Choroid plexus epithelial cell (primary cell): Measurements from ENCODE around the gene CEACAM3.
"Not testable (repeated sequence)": the region's sequence is repeated elsewhere in the genome, so short reads cannot be mapped to it uniquely, and the experiment has no call there.

ENCODE experiments used
- DNase-seq: peaks from one replicate; pipeline ENCODE4 v3.0.0-alpha.2; 2010; ENCODE audit warnings: low read depth
- H3K4me3 ChIP-seq: 2 replicates; pipeline ENCODE4 v1.5.1; 2011; ENCODE audit warnings: low read depth, mild to moderate bottlenecking, control low read depth, low read length, moderate library complexity
- TF ChIP-seq, protein P1 (sequence below): conservative IDR thresholded peaks from 2 replicates; pipeline ENCODE4 v1.5.1; 2011; ENCODE audit warnings: low read depth, mild to moderate bottlenecking, control low read depth, inconsistent platforms, low read length, moderate library complexity

Gene CEACAM3

DNA sequence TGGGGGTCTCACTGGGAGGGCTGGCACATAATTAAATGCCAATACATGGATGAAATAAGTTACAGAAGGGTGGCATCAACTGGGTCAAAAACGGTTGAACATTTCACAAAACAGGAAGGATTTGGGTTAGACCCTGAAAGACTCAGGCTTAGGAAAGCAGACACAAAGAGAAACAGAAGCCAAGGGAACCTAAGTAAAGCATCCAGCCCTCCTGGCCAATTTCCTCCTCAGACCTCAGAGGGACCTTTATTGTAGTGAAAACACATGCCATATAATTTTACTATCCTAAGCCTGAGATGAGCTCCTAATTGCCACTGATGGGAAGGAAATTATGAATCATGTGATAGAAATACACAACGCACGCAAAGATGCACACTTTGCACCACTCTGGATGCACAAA, 12.1 kb upstream of the CEACAM3 start:
- DNase-seq, result no peak
- H3K4me3 ChIP-seq, result no peak overlapping the region
- TF ChIP-seq, protein P1, sequence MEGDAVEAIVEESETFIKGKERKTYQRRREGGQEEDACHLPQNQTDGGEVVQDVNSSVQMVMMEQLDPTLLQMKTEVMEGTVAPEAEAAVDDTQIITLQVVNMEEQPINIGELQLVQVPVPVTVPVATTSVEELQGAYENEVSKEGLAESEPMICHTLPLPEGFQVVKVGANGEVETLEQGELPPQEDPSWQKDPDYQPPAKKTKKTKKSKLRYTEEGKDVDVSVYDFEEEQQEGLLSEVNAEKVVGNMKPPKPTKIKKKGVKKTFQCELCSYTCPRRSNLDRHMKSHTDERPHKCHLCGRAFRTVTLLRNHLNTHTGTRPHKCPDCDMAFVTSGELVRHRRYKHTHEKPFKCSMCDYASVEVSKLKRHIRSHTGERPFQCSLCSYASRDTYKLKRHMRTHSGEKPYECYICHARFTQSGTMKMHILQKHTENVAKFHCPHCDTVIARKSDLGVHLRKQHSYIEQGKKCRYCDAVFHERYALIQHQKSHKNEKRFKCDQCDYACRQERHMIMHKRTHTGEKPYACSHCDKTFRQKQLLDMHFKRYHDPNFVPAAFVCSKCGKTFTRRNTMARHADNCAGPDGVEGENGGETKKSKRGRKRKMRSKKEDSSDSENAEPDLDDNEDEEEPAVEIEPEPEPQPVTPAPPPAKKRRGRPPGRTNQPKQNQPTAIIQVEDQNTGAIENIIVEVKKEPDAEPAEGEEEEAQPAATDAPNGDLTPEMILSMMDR, result no peak

DNA sequence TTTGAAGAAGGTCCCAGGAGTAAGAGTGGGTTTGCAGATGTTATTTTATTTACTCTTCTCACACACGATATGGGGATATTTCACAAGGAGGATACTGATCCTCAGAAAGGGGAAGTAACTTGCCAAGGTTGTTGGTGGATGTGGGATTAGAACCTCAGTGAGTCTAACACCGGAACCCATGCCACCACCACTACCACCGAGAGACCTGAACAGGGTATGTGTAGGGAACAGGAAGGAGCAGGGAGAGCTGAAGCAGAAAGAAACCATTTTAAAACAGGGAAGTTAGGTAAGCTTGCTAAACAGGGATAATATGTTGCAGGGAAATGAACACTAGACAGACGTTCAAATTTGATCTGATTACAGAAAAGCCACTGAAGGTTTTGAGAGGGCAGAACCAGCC, 11.6 kb upstream of the CEACAM3 start:
- TF ChIP-seq, protein P1, result no peak
- DNase-seq, result no peak
- H3K4me3 ChIP-seq, result no peak overlapping the region

DNA sequence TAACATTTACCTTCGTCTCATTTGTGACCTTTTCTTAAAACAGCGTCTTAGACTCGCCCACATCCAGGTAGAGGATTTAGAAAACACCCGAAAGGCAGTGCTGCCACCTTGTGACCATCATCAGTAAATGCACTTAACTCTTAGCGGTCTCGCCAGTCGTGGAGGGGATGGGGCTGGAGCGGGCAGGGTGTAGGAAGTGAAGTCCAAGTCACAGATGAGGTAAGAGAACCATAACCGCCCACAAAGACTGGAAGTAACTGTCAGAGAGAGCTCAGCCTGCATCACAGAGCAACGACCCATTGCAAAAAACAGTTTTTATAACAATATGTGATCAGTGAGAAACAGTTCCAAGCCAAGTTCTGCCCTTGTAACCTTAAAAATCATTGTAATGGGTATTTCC, 10.7 kb upstream of the CEACAM3 start:
- TF ChIP-seq, protein P1, result peak; percentile 87
- DNase-seq, result peak; percentile 84
- no peak overlapping the region for H3K4me3 ChIP-seq

DNA sequence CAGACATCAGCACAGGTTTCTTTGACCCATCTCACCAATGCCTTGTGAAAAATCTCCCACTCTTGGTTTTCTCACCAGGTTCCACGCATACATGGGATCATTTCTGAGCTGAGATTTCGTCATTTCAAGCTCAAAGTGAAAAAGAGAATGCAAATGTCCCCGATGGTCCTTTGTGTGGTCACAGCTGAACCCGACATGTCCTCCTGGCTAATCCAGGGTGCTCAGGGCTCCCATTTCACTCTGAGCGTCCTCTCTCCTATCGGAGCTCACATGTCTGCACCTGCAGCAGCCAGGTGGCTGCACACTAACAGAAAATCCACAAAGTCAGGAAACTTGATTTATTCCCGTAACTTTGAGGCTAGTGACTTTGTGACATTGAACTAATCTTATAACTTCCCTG, 9.3 kb upstream of the CEACAM3 start:
- DNase-seq, result no peak
- TF ChIP-seq, protein P1, result no peak

DNA sequence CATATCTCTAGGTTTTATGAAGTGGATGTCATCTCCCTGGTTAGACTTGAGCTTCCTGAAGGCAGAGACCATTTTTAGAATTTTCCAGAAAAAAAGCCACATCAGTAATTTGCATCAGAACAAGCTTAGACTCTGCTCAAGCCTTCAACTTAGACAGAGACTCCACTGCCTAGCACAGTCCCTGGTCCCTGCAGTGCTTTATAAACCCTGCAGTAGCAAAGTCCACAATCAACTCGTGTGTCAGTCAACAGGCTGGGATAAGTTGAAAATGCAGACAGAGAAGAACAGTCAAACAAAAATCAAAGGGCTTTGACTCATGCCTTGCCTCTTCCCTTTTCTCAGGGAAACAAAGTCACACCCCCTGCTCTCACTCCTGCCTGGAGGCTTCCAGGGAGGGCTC, 7.9 kb upstream of the CEACAM3 start:
- H3K4me3 ChIP-seq, DNase-seq: not testable (repeated sequence)

More for the DNA sequence above, 9.3 kb upstream of the CEACAM3 start:
- no peak overlapping the region for H3K4me3 ChIP-seq

DNA sequence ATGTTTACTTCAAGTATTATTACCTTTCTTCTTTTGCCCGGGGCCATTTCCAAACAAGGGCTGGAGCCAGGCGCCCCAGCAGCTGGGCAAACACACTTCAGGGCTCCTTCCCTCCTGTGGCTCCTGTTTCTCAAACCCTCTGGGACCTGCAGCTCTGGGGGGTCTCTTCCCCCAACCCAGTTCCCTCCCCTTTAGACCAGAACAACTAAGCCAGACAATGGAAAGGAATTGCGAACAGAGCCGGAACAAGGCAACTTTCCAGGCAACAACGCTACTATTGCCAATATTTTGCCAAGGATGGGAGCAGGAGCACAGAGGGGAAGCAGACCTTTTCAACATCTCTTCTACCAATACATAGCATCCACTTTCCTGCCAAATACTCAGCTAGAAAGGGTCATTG, 7.3 kb upstream of the CEACAM3 start:
- not testable (repeated sequence) for DNase-seq, H3K4me3 ChIP-seq

DNA sequence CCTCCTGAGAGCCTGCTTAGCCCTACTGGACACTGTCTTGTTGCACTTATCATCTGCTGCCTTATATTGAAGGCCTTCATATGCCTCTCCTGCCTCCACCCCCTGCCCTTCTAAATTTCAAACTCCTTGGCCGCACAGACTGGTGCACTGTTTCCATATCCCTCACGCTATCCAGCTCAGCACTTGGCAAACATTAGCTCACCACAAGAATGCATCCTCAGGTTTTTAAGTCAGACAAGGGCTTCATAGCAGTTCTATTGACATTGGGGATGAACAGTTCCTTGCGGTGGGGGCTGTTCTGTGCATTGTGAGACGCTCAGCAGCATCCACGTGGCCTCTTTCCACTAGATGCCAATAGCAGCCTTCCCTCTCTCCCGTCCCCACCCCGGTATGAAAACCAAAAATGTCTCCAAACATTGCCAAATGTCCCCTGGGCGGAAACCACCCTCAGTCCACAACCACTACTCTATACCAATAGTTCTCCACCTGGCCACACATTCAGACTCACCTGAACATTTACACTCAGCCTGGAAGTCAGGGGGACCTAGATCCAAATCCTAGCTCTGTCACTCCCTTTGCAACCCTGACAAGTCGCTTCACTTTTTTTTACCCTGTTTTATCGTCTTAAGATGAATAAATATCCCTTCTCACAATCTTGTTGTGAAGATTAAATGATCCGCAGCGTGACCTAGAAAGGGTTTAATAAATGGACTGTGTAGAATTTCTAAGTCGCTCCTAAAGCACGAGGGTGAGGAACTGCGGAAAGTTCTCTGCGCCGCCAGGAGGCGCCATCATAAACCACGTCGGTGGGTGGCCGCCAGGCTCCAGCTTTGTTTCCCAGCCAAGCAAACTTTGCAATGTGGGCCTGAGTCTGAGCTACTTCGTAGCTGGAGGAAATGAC, 3.6 kb upstream of the CEACAM3 start:
- peak; percentile 72 for DNase-seq
- TF ChIP-seq, protein P1, result peak; percentile 85
- H3K4me3 ChIP-seq, result no peak overlapping the region

DNA sequence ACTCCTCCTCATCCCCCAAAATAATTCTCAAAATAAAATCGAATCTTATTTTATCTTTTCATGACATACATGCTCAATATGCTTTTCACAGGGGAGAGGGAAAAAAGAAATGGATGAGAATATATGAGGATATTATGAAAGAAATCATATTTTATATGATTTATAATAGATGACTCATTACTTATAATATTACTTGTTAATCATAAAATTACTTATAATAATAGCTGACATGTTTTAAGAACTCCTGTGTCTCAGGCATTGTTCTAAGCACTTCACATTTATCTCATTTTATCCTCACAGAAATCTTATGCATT, 3.0 kb upstream of the CEACAM3 start:
- TF ChIP-seq, protein P1, result no peak
- DNase-seq, result no peak

More for the DNA sequence above, 3.0 kb upstream of the CEACAM3 start:
- no peak overlapping the region for H3K4me3 ChIP-seq
